ENCODE data around the gene CTNNBIP1. TPM values are rescaled to one million over a fixed set of nuclear protein-coding genes. Genes with fewer than 3 reads are reported as not detected.
"Not testable (repeated sequence)": the region's sequence is repeated elsewhere in the genome, so short reads cannot be mapped to it uniquely, and the experiment has no call there.

Gene CTNNBIP1
- total and polyA plus RNA-seq, 5 donors from 2014 or later, result 5.9 to 9.6 (median 9.3) TPM

DNA sequence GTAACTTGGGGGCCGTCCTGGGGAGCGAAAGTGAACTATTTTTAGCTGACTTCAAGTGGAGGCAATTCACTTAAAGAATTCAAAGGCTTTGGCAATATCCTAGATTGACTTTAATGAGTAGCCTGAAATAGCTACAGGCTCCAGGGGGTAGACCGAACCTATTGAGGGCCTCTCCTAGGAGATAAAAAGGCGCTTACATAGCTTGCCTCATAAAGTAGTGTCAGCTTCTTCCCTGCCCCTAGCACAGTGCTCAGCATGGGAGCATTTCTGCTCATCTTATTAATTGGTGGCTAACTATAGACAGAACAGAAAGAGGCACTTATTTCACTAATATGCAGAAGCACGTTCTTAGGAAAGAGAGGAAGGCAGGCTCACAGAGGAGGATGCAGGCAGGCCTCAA, 12.3 kb upstream of the CTNNBIP1 start:
- no peaks in the 10 kb centered on the region for H3K36me3 ChIP-seq (ENCODE audit: control insufficient read depth, insufficient read depth, low read length)
- Mint-ChIP-seq H3K36me3 (peaks cover 7% of the 10 kb centered on the region), H3K4me3 (no peak overlapping the region), H3K27ac (no peak overlapping the region), H3K27me3 (no peaks in the 10 kb centered on the region), H3K4me1 (peaks cover 0 to 2% (median 0%) of the 10 kb centered on the region in 4 donors), H3K9me3 (no peaks in the 10 kb centered on the region)
- H3K4me1 ChIP-seq (ENCODE audit: control insufficient read depth, insufficient read depth, low read length, poor library complexity, severe bottlenecking), result no peaks in the 10 kb centered on the region
- no peak overlapping the region for H3K4me3 ChIP-seq (ENCODE audit: low read depth, low read length)
- no peaks in the 10 kb centered on the region for H3K9me3 ChIP-seq (ENCODE audit: control insufficient read depth in 2 of 2, low read length in 2 of 2)
- no peak overlapping the region for H3K27ac ChIP-seq (ENCODE audit: insufficient read depth, low read length, poor library complexity, severe bottlenecking)
- H3K27me3 ChIP-seq (ENCODE audit: control insufficient read depth, insufficient read depth, low read length), result no peaks in the 10 kb centered on the region
- ATAC-seq (ENCODE audit: low read depth in 2 of 2) (no peak), DNase-seq (no peak)

DNA sequence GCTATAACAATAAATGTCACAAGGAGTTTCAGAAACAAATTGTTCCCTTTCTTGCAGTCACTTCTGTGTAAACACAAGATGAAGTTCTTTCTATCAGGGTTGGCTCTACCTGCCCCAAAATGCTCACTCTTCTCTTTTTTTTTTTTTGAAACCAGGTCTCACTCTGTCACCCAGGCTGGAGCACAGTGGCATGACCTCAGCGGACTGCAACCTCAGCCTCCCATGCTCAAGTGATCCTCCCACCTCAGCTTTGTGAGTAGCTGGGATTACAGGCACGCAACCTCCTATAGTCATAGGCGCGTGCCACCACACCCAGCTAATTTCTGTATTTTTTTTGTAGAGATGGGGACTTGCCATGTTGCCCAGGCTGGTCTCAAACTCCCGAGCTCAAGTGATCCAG, 10.5 kb upstream of the CTNNBIP1 start:
- Mint-ChIP-seq H3K9me3 (no peaks in the 10 kb centered on the region), H3K36me3 (no peaks in the 10 kb centered on the region), H3K4me3 (no peak overlapping the region), H3K27me3 (no peaks in the 10 kb centered on the region), H3K4me1 (no peaks in the 10 kb centered on the region), H3K27ac (no peak overlapping the region)
- Histone ChIP-seq H3K27ac (ENCODE audit: insufficient read depth, low read length, poor library complexity, severe bottlenecking) (no peak overlapping the region), H3K4me1 (ENCODE audit: control insufficient read depth, insufficient read depth, low read length, poor library complexity, severe bottlenecking) (no peaks in the 10 kb centered on the region), H3K36me3 (ENCODE audit: control insufficient read depth, insufficient read depth, low read length) (no peaks in the 10 kb centered on the region), H3K27me3 (ENCODE audit: control insufficient read depth, insufficient read depth, low read length) (no peaks in the 10 kb centered on the region), H3K4me3 (ENCODE audit: low read depth, low read length) (no peak overlapping the region), H3K9me3 (ENCODE audit: control insufficient read depth in 2 of 2, low read length in 2 of 2) (no peaks in the 10 kb centered on the region)
- DNase-seq (no peak), ATAC-seq (ENCODE audit: low read depth in 2 of 2) (no peak)

DNA sequence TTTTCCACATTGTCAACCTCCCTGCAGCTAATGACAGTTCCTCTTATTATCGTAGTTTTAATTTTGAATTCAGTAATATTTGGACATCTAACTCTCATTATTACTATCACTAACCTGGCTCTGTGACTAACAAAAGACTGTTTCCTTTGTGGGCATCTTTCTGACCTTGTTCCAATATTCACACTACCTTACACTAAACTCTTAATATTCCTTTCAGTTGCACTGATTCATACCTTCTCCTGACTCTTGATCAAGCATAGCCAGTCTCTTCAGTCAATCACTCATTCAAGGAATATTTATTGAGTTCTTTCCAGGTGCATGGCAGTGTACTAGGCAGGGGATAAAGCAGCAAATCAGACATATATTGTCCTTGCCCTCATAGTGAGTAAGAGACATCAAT, 7.8 kb upstream of the CTNNBIP1 start:
- H3K9me3 Mint-ChIP-seq, result no peaks in the 10 kb centered on the region
- H3K4me3 ChIP-seq (ENCODE audit: low read depth, low read length), result no peak overlapping the region
- no peaks in the 10 kb centered on the region for H3K4me1 Mint-ChIP-seq
- no peaks in the 10 kb centered on the region for H3K27me3 ChIP-seq (ENCODE audit: control insufficient read depth, insufficient read depth, low read length)
- no peaks in the 10 kb centered on the region for H3K36me3 Mint-ChIP-seq
- H3K27ac Mint-ChIP-seq, result no peak overlapping the region
- no peaks in the 10 kb centered on the region for H3K9me3 ChIP-seq (ENCODE audit: control insufficient read depth in 2 of 2, low read length in 2 of 2)
- H3K27ac ChIP-seq (ENCODE audit: insufficient read depth, low read length, poor library complexity, severe bottlenecking), result no peak overlapping the region
- no peak overlapping the region for H3K4me3 Mint-ChIP-seq
- peaks cover 5% of the 10 kb centered on the region for H3K27me3 Mint-ChIP-seq
- DNase-seq (no peak), ATAC-seq (ENCODE audit: low read depth in 2 of 2) (no peak)
- no peaks in the 10 kb centered on the region for H3K36me3 ChIP-seq (ENCODE audit: control insufficient read depth, insufficient read depth, low read length)
- H3K4me1 ChIP-seq (ENCODE audit: control insufficient read depth, insufficient read depth, low read length, poor library complexity, severe bottlenecking), result no peaks in the 10 kb centered on the region

DNA sequence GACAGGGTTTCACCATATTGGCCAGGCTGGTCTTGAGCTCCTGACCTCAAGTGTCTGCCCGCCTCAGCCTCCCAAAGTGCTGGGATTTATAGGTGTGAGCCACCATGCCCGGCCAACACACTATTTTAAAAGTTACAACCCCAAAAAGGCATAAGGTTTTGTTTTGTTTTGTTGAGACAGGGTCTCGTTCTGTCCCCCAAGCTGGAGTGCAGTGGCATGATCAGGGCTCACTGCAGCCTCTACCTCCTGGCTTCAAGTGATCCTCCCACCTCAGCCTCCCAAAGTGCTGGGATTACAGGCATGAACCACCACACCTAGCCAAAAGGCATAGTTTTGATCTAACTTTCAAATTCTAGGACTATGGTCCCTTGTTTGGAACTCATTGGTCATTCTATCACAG, 7.4 kb upstream of the CTNNBIP1 start:
- H3K4me1 ChIP-seq (ENCODE audit: control insufficient read depth, insufficient read depth, low read length, poor library complexity, severe bottlenecking); H3K4me3 ChIP-seq (ENCODE audit: low read depth, low read length); H3K27ac Mint-ChIP-seq; H3K27me3 ChIP-seq (ENCODE audit: control insufficient read depth, insufficient read depth, low read length); H3K9me3 ChIP-seq (ENCODE audit: control insufficient read depth in 2 of 2, low read length in 2 of 2); DNase-seq; H3K27ac ChIP-seq (ENCODE audit: insufficient read depth, low read length, poor library complexity, severe bottlenecking); H3K4me1 Mint-ChIP-seq; H3K9me3 Mint-ChIP-seq; H3K36me3 Mint-ChIP-seq; ATAC-seq (ENCODE audit: low read depth in 2 of 2); H3K4me3 Mint-ChIP-seq; H3K27me3 Mint-ChIP-seq; H3K36me3 ChIP-seq (ENCODE audit: control insufficient read depth, insufficient read depth, low read length): not testable (repeated sequence)

DNA sequence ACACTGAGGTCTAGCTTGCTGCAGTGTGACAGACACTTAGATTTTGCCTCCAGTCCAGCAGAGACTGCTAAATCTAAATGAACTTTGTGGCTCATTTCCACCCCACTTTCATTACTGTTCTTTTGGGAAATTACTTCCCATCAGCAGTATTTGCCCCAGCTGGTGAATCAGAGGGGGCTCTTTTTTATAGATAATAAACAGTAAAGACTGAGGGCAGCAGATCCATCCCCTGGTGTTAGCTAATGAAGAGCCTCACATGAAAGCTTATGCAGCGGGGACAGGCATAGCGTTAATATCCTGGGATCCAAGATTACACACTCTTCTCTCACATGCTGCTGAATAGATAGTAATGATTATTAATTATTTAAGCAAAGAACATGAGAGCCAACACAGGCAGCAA, 6.4 kb upstream of the CTNNBIP1 start:
- Mint-ChIP-seq H3K4me1 (peaks cover 0 to 5% (median 1%) of the 10 kb centered on the region in 4 donors), H3K36me3 (no peaks in the 10 kb centered on the region), H3K27ac (no peak overlapping the region), H3K9me3 (no peaks in the 10 kb centered on the region), H3K27me3 (peaks cover 5% of the 10 kb centered on the region), H3K4me3 (no peak overlapping the region)
- DNase-seq, result no peak
- H3K4me1 ChIP-seq (ENCODE audit: control insufficient read depth, insufficient read depth, low read length, poor library complexity, severe bottlenecking), result peaks cover under 1% of the 10 kb centered on the region
- H3K27me3 ChIP-seq (ENCODE audit: control insufficient read depth, insufficient read depth, low read length), result no peaks in the 10 kb centered on the region
- no peak overlapping the region for H3K4me3 ChIP-seq (ENCODE audit: low read depth, low read length)
- no peak for ATAC-seq (ENCODE audit: low read depth in 2 of 2)
- no peaks in the 10 kb centered on the region for H3K36me3 ChIP-seq (ENCODE audit: control insufficient read depth, insufficient read depth, low read length)
- H3K27ac ChIP-seq (ENCODE audit: insufficient read depth, low read length, poor library complexity, severe bottlenecking), result no peak overlapping the region
- no peaks in the 10 kb centered on the region for H3K9me3 ChIP-seq (ENCODE audit: control insufficient read depth in 2 of 2, low read length in 2 of 2)

DNA sequence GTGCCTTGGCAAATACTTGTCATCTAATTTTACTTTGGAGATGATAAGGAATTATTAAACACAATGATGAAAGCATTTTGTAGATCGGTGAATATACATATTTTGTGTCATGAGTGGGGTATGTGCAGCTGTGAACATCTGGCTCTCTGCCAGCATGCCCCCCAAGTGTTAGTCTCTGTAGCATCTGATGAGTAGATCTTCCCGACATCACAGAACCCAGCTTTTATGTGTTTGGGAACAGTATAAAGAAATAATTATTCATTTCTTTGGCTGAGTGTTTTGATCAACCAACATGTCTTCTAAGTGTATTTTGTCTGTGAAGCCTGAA, 4.5 kb upstream of the CTNNBIP1 start:
- no peak overlapping the region for H3K4me3 ChIP-seq (ENCODE audit: low read depth, low read length)
- ATAC-seq (ENCODE audit: low read depth in 2 of 2), result no peak
- Mint-ChIP-seq H3K27me3 (peaks cover 5% of the 10 kb centered on the region), H3K4me1 (peaks cover 4 to 16% (median 7%) of the 10 kb centered on the region in 4 donors), H3K36me3 (no peaks in the 10 kb centered on the region), H3K27ac (no peak overlapping the region), H3K9me3 (no peaks in the 10 kb centered on the region), H3K4me3 (no peak overlapping the region)
- H3K4me1 ChIP-seq (ENCODE audit: control insufficient read depth, insufficient read depth, low read length, poor library complexity, severe bottlenecking), result peaks cover 11% of the 10 kb centered on the region
- no peaks in the 10 kb centered on the region for H3K9me3 ChIP-seq (ENCODE audit: control insufficient read depth in 2 of 2, low read length in 2 of 2)
- no peak overlapping the region for H3K27ac ChIP-seq (ENCODE audit: insufficient read depth, low read length, poor library complexity, severe bottlenecking)
- no peaks in the 10 kb centered on the region for H3K36me3 ChIP-seq (ENCODE audit: control insufficient read depth, insufficient read depth, low read length)
- no peaks in the 10 kb centered on the region for H3K27me3 ChIP-seq (ENCODE audit: control insufficient read depth, insufficient read depth, low read length)
- DNase-seq, result no peak

DNA sequence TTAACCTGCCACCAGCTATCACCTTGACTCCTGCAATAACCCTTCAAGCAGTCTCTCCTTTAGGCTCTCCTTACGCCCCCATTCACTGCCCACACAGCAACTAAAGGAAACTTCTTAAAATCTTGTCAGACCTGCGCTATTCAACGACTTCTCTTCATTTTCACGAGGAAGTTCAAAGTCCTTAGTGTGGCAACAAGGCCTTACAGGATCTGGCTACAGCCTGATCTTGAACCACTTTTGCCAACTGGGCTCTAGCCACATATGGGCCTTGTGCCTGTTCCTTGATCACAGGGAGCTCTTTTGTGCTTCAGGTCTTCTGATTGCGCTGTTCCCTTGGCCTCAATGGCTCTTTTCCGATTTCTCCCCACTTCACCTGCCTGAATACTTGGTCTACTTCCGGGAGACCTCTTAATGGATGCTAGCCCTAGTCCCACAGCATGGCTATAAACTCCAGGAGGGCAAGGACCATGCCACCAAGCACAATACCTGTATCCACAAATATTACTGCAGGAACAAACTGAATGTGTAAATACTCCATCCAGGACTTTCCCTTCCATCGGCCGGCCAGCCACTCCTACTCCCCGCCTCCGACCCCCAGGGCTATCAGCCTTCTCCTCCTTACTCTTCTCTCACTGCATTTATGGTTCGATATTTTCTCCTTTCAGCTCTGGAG, 2.3 kb upstream of the CTNNBIP1 start:
- H3K27ac ChIP-seq (ENCODE audit: insufficient read depth, low read length, poor library complexity, severe bottlenecking), result no peak overlapping the region
- Mint-ChIP-seq H3K36me3 (no peaks in the 10 kb centered on the region), H3K9me3 (no peaks in the 10 kb centered on the region), H3K27me3 (peaks cover 5% of the 10 kb centered on the region), H3K27ac (peak overlapping the region; percentile 70 to 92 (median 89)), H3K4me3 (peak overlapping the region; percentile 12 to 79 (median 70)), H3K4me1 (peaks cover 4 to 33% (median 21%) of the 10 kb centered on the region in 4 donors)
- no peak for ATAC-seq (ENCODE audit: low read depth in 2 of 2)
- peaks cover 20% of the 10 kb centered on the region for H3K4me1 ChIP-seq (ENCODE audit: control insufficient read depth, insufficient read depth, low read length, poor library complexity, severe bottlenecking)
- no peaks in the 10 kb centered on the region for H3K27me3 ChIP-seq (ENCODE audit: control insufficient read depth, insufficient read depth, low read length)
- no peaks in the 10 kb centered on the region for H3K36me3 ChIP-seq (ENCODE audit: control insufficient read depth, insufficient read depth, low read length)
- no peaks in the 10 kb centered on the region for H3K9me3 ChIP-seq (ENCODE audit: control insufficient read depth in 2 of 2, low read length in 2 of 2)
- no peak for DNase-seq
- H3K4me3 ChIP-seq (ENCODE audit: low read depth, low read length), result no peak overlapping the region

DNA sequence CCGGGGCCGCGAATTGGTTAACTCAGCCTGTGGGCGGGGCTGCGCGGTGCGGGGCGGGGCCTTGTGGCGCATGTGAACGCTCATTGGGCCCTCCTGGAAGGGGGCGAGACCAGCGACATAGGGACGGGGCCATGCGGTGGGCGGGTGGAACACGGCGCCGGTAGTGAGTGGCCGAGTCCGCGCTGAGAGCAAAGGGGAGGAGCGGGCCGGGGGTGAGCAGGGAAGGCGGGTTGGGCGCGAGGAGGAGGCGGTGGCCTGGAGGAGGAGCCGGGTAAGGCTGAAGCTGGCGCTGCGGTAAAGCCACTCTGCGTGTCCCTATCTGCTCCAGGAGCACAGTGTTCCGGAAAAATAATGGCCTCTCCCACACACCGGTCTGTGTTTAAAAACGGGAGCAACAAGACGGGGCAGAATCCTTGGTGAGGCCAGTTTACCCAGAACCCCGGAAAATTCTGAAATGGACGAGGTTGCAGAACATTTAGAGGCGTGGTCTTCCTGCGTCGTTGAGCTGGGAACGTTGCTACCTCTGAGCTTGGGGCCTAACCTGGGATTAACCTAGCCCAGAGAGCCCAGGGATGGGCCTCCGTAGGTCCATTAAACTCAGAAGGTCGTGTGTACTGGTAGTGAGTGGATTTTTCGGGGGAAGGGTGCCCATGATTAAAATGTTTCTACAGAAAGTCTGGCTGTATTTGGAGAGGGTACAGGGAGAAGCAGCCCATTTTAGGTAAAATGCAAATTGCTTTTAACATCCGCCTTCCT, 532 bp upstream of the CTNNBIP1 start:
- Histone ChIP-seq H3K4me1 (ENCODE audit: control insufficient read depth, insufficient read depth, low read length, poor library complexity, severe bottlenecking) (peaks cover 20% of the 10 kb centered on the region), H3K27ac (ENCODE audit: insufficient read depth, low read length, poor library complexity, severe bottlenecking) (peak overlapping the region; percentile 83), H3K4me3 (ENCODE audit: low read depth, low read length) (peak overlapping the region; percentile 95), H3K9me3 (ENCODE audit: control insufficient read depth in 2 of 2, low read length in 2 of 2) (no peaks in the 10 kb centered on the region), H3K27me3 (ENCODE audit: control insufficient read depth, insufficient read depth, low read length) (no peaks in the 10 kb centered on the region), H3K36me3 (ENCODE audit: control insufficient read depth, insufficient read depth, low read length) (no peaks in the 10 kb centered on the region)
- Mint-ChIP-seq H3K4me3 (peak overlapping the region; percentile 93 to 96 (median 94)), H3K9me3 (no peaks in the 10 kb centered on the region), H3K27ac (peak overlapping the region; percentile 92 to 96 (median 96)), H3K27me3 (peaks cover 5% of the 10 kb centered on the region), H3K36me3 (no peaks in the 10 kb centered on the region), H3K4me1 (peaks cover 4 to 33% (median 21%) of the 10 kb centered on the region in 4 donors)
- DNase-seq, result peak; percentile 100
- ATAC-seq (ENCODE audit: low read depth in 2 of 2), result peak; percentile 94 to 95

Data from CD4-positive, CD25-positive, alpha-beta regulatory T cell (primary cell).